Stomach (tissue), 4 donors: Measurements from ENCODE around the gene MB21D2.

Source experiments
- CTCF ChIP-seq, 7 experiments: fragments of 450-650 bp in 4 of 7; fragments of 200-600 bp in 3 of 7; sonication (generic) in 3 of 7; IDR thresholded peaks; one replicate each; pipeline ENCODE4 v1.5.1; 2016 to 2019; ENCODE audit warnings: antibody characterized with exemption in 7 of 7, control low read depth in 2 of 7, mild to moderate bottlenecking in 1 of 7
- EP300 ChIP-seq: sonication (generic); formaldehyde crosslinking; IDR thresholded peaks from one replicate; pipeline ENCODE4 v1.6.1; 2017; ENCODE audit warnings: antibody characterized with exemption
- POLR2A ChIP-seq, 4 donors: fragments of 450-650 bp; IDR thresholded peaks; one replicate each; pipeline ENCODE4 v1.6.1; 2016; ENCODE audit warnings: antibody characterized with exemption in 4 of 4, control low read depth in 2 of 4, mild to moderate bottlenecking in 1 of 4, moderate library complexity in 1 of 4
- POLR2AphosphoS5 ChIP-seq, 3 donors: sonication (generic); formaldehyde crosslinking; IDR thresholded peaks; one replicate each; pipeline ENCODE4 v1.6.1; 2016; ENCODE audit warnings: antibody characterized with exemption in 3 of 3

- TF ChIP-seq CTCF (IDR thresholded peaks at IDR 0.05): no peak
- no peak for TF ChIP-seq POLR2A (IDR thresholded peaks at IDR 0.05)
- no peak for TF ChIP-seq POLR2AphosphoS5 (IDR thresholded peaks at IDR 0.05)
- no peak for TF ChIP-seq EP300
These were observed 15.1 kb downstream of the MB21D2 start for GRCh38 chr3:192902549-192902948.
